ENCODE results near the gene MUC21. TPM values are rescaled to one million over a fixed set of nuclear protein-coding genes. Genes with fewer than 3 reads are reported as not detected.
"Not testable (repeated sequence)": the region's sequence is repeated elsewhere in the genome, so short reads cannot be mapped to it uniquely, and the experiment has no call there.

MUC21 gene
- total RNA-seq, 4 donors from 2014 or later, result not detected

- no peak overlapping the region for H3K4me3 ChIP-seq (replicated peaks in 1 of 3)
- 83% methylated on average over 5 of the region's 5 CpGs for WGBS, 2 donors
- TF ChIP-seq POLR2A (IDR thresholded peaks at IDR 0.05) (no peak), CTCF (IDR thresholded peaks at IDR 0.05) (no peak)
- intact Hi-C loops (cut with DNase I), result no loop called here
- H3K27ac ChIP-seq, result no peak overlapping the region
- no peaks in the 10 kb centered on the region for H3K4me1 ChIP-seq
- no peak for DNase-seq
- H3K27me3 ChIP-seq, result no peaks in the 10 kb centered on the region
- H3K9me3 ChIP-seq, result no peaks in the 10 kb centered on the region
- H3K36me3 ChIP-seq, result no peaks in the 10 kb centered on the region
Measured at GRCh38 chr6:30998785-30999184, 15.3 kb downstream of the MUC21 start.

GRCh38 chr6:31000067-31000860 lies 16.7 kb downstream of the MUC21 start:
- 94 to 96% methylated on average over 11 to 22 of the region's 39 CpGs for WGBS, 2 donors
- H3K9me3 ChIP-seq, result not testable (repeated sequence)

GRCh38 chr6:31001281-31001888 lies 17.9 kb downstream of the MUC21 start:
- H3K4me3 ChIP-seq (replicated peaks in 1 of 3), result no peak overlapping the region
- WGBS, 2 donors, result 77 to 86% methylated on average over 13 of the region's 13 CpGs
- H3K4me1 ChIP-seq, result no peaks in the 10 kb centered on the region
- H3K27ac ChIP-seq, result no peak overlapping the region
- no peak for TF ChIP-seq CTCF (IDR thresholded peaks at IDR 0.05)
- no peak for TF ChIP-seq POLR2A (IDR thresholded peaks at IDR 0.05)
- no peaks in the 10 kb centered on the region for H3K27me3 ChIP-seq
- intact Hi-C loops (cut with DNase I), result no loop called here
- no peaks in the 10 kb centered on the region for H3K36me3 ChIP-seq
- no peak for DNase-seq
- no peaks in the 10 kb centered on the region for H3K9me3 ChIP-seq

More at GRCh38 chr6:31000067-31000860, 16.7 kb downstream of the MUC21 start:
- H3K4me3 ChIP-seq (replicated peaks in 1 of 3); H3K27ac ChIP-seq; intact Hi-C loops (cut with DNase I); H3K27me3 ChIP-seq; H3K36me3 ChIP-seq; H3K4me1 ChIP-seq; DNase-seq: not testable (repeated sequence)

- Histone ChIP-seq H3K4me3 (replicated peaks in 1 of 3) (no peak overlapping the region), H3K27me3 (no peaks in the 10 kb centered on the region), H3K4me1 (no peaks in the 10 kb centered on the region), H3K9me3 (no peaks in the 10 kb centered on the region), H3K27ac (no peak overlapping the region), H3K36me3 (no peaks in the 10 kb centered on the region)
- intact Hi-C loops (cut with DNase I), result no loop called here
- no peak for DNase-seq
- TF ChIP-seq POLR2A (IDR thresholded peaks at IDR 0.05), result no peak
- no peak for TF ChIP-seq CTCF (IDR thresholded peaks at IDR 0.05)
- 75 to 80% methylated on average over 2 of the region's 2 CpGs for WGBS, 2 donors
Measured at GRCh38 chr6:31002471-31002870, 19.0 kb downstream of the MUC21 start.

GRCh38 chr6:31004794-31005193 lies 21.3 kb downstream of the MUC21 start:
- intact Hi-C loops (cut with DNase I), result no loop called here
- no peak overlapping the region for H3K4me3 ChIP-seq (replicated peaks in 1 of 3)
- no peak for TF ChIP-seq CTCF (IDR thresholded peaks at IDR 0.05)
- TF ChIP-seq POLR2A (IDR thresholded peaks at IDR 0.05), result no peak
- H3K9me3 ChIP-seq, result no peaks in the 10 kb centered on the region
- no peak for DNase-seq
- no peaks in the 10 kb centered on the region for H3K4me1 ChIP-seq
- no peaks in the 10 kb centered on the region for H3K36me3 ChIP-seq
- WGBS, 2 donors, result 84 to 86% methylated on average over 4 of the region's 4 CpGs
- no peak overlapping the region for H3K27ac ChIP-seq
- H3K27me3 ChIP-seq, result no peaks in the 10 kb centered on the region

Measured in thyroid gland (tissue), 4 donors.